IMR-90 (cell line): Measurements from ENCODE around the gene IL31RA. TPM values are rescaled to one million over a fixed set of nuclear protein-coding genes. Genes with fewer than 3 reads are reported as not detected.

Experiments used
- ATAC-seq: fragments of 200-7000 bp; cut with Tn5 transposase; 2 replicates; pipeline ENCODE4 v1.9.1; 2020; ENCODE audit warnings: low read depth, mild to moderate bottlenecking, moderate library complexity
- BruUV-seq: library from RNA; stranded (reverse); fragments of 400-500 nt; replicated peaks from 2 replicates; lab custom pipeline; 2021; lab: Mats Ljungman, UMichigan
- CTCF ChIA-PET: fragments of 300-600 bp; formaldehyde crosslinking; extraction: SDS; loops from one replicate; lab custom pipeline; 2021; ENCODE audit warnings: antibody characterized with exemption; lab: Yijun Ruan, JAX
- POLR2A ChIA-PET: fragments of 300-600 bp; sonication (Branson Sonifier 250); formaldehyde crosslinking; loops from one replicate; lab custom pipeline; 2022; ENCODE audit warnings: antibody characterized with exemption; ENCODE audit not compliant: unreplicated experiment; lab: Charles Lee
- DNase-seq: peaks from one replicate; pipeline ENCODE4 v3.0.0; 2013
- H2AFZ ChIP-seq: replicated peaks from 2 replicates; pipeline ENCODE3; 2013; ENCODE audit warnings: low read length, mild to moderate bottlenecking; ENCODE audit not compliant: poor library complexity
- H2AK5ac ChIP-seq: 2 replicates; pipeline ENCODE4 v1.6.1; 2013; ENCODE audit warnings: low read depth, low read length, inconsistent platforms
- H2AK9ac ChIP-seq: replicated peaks from 2 replicates; pipeline ENCODE3; 2013; ENCODE audit warnings: mild to moderate bottlenecking, low read depth, low read length, moderate library complexity; ENCODE audit not compliant: poor library complexity
- H2BK120ac ChIP-seq: 2 replicates; pipeline ENCODE4 v1.6.1; 2013; ENCODE audit warnings: low read depth, low read length, inconsistent platforms
- H2BK15ac ChIP-seq: 3 replicates; pipeline ENCODE4 v1.6.1; 2013; ENCODE audit warnings: low read depth, low read length, inconsistent platforms
- H2BK20ac ChIP-seq: 2 replicates; pipeline ENCODE4 v1.6.1; 2013; ENCODE audit warnings: low read depth, mild to moderate bottlenecking, inconsistent platforms, low read length, moderate library complexity
- H2BK5ac ChIP-seq: 2 replicates; pipeline ENCODE4 v1.6.1; 2013; ENCODE audit warnings: mild to moderate bottlenecking, low read depth, low read length, inconsistent platforms; ENCODE audit not compliant: poor library complexity, severe bottlenecking
- H3K14ac ChIP-seq: replicated peaks from 2 replicates; pipeline ENCODE4 v1.6.1; 2013; ENCODE audit warnings: low read depth, low read length, inconsistent platforms
- H3K18ac ChIP-seq: 2 replicates; pipeline ENCODE4 v1.6.1; 2013; ENCODE audit warnings: low read depth, low read length, control low read depth
- H3K23ac ChIP-seq: 2 replicates; pipeline ENCODE4 v1.6.1; 2013; ENCODE audit warnings: low read depth, low read length, inconsistent platforms
- H3K27ac ChIP-seq: 2 replicates; pipeline ENCODE4 v1.5.1; 2013; ENCODE audit warnings: mild to moderate bottlenecking, control low read depth, low read length; ENCODE audit not compliant: insufficient read depth
- H3K27me3 ChIP-seq: 2 replicates; pipeline ENCODE4 v1.6.1; 2013; ENCODE audit warnings: low read length; ENCODE audit not compliant: control insufficient read depth, insufficient read depth
- H3K36me3 ChIP-seq: 2 replicates; pipeline ENCODE4 v1.6.1; 2013; ENCODE audit warnings: low read length, mixed read lengths; ENCODE audit not compliant: control insufficient read depth, insufficient read depth
- H3K4ac ChIP-seq: 2 replicates; pipeline ENCODE4 v1.6.1; 2013; ENCODE audit warnings: low read depth, low read length, inconsistent platforms
- H3K4me1 ChIP-seq: 2 replicates; pipeline ENCODE4 v1.6.1; 2013; ENCODE audit warnings: low read length, mixed read lengths; ENCODE audit not compliant: control insufficient read depth, insufficient read depth
- H3K4me2 ChIP-seq: 2 replicates; pipeline ENCODE4 v1.6.1; 2013; ENCODE audit warnings: low read depth, mild to moderate bottlenecking, control low read depth, low read length, moderate library complexity
- H3K4me3 ChIP-seq: 2 replicates; pipeline ENCODE4 v1.5.1; 2013; ENCODE audit warnings: low read depth, mild to moderate bottlenecking, control low read depth, low read length, moderate library complexity; ENCODE audit not compliant: insufficient read depth
- H3K56ac ChIP-seq: 2 replicates; pipeline ENCODE4 v1.6.1; 2013; ENCODE audit warnings: low read length, inconsistent platforms; ENCODE audit not compliant: insufficient read depth; ENCODE audit errors: extremely low read depth
- H3K79me1 ChIP-seq, 2 experiments: 2 replicates each; pipeline ENCODE4 v1.6.1; 2013; ENCODE audit warnings: low read length in 2 of 2, inconsistent platforms in 1 of 2, low read depth in 1 of 2
- H3K9ac ChIP-seq: 2 replicates; pipeline ENCODE4 v1.6.1; 2013; ENCODE audit warnings: low read depth, low read length, control low read depth
- H3K9me1 ChIP-seq: 2 replicates; pipeline ENCODE4 v1.6.1; 2013; ENCODE audit warnings: low read length, inconsistent platforms; ENCODE audit not compliant: insufficient read depth
- H3K9me3 ChIP-seq: 2 replicates; pipeline ENCODE4 v1.6.1; 2013; ENCODE audit warnings: low read length; ENCODE audit not compliant: control insufficient read depth, insufficient read depth
- H4K20me1 ChIP-seq: 2 replicates; pipeline ENCODE4 v1.6.1; 2013; ENCODE audit warnings: low read length, inconsistent platforms; ENCODE audit not compliant: insufficient read depth
- H4K5ac ChIP-seq: 2 replicates; pipeline ENCODE4 v1.6.1; 2013; ENCODE audit warnings: mild to moderate bottlenecking, low read depth, low read length, control low read depth
- H4K8ac ChIP-seq, 2 experiments: 2 replicates each; pipeline ENCODE4 v1.6.1; 2013; ENCODE audit warnings: low read depth in 2 of 2, low read length in 2 of 2, control low read depth in 1 of 2, inconsistent platforms in 1 of 2
- H4K91ac ChIP-seq: 2 replicates; pipeline ENCODE4 v1.6.1; 2013; ENCODE audit warnings: low read depth, low read length, inconsistent platforms; ENCODE audit not compliant: insufficient read depth
- BHLHE40 ChIP-seq: fragments of 150-350 bp; IDR thresholded peaks from 2 replicates; pipeline ENCODE4 v1.6.1; 2016; ENCODE audit warnings: mild to moderate bottlenecking, low read depth, low read length
- MAFK ChIP-seq: IDR thresholded peaks from 2 replicates; pipeline ENCODE4 v1.6.1; 2012; ENCODE audit warnings: low read depth, low read length, improper control_type of control experiment
- MAZ ChIP-seq: IDR thresholded peaks from 2 replicates; pipeline ENCODE4 v1.6.1; 2012; ENCODE audit warnings: low read depth, mild to moderate bottlenecking, low read length, improper control_type of control experiment, moderate library complexity, borderline replicate concordance
- NFE2L2 ChIP-seq: fragments of 150-350 bp; IDR thresholded peaks from 2 replicates; pipeline ENCODE4 v1.6.1; 2016; ENCODE audit warnings: low read depth, mild to moderate bottlenecking, low read length
- RAD21 ChIP-seq: IDR thresholded peaks from 2 replicates; pipeline ENCODE4 v1.6.1; 2012; ENCODE audit warnings: low read length, improper control_type of control experiment
- RCOR1 ChIP-seq: IDR thresholded peaks from 2 replicates; pipeline ENCODE4 v1.6.1; 2012; ENCODE audit warnings: mild to moderate bottlenecking, low read length, improper control_type of control experiment; ENCODE audit not compliant: insufficient replicate concordance
- WGBS, 2 experiments: methylation state at CpG; one replicate each; pipeline versions ENCODE4 v1.1.5 to v1.1.7; 2013; ENCODE audit warnings: missing lambda C conversion rate in 2 of 2; ENCODE audit not compliant: insufficient read length in 1 of 2; ENCODE audit errors: extremely low coverage in 2 of 2; 5-methylcytosine and 5-hydroxymethylcytosine counted together
- dilution Hi-C: fragments of 300-500 bp; cut with HindIII; formaldehyde crosslinking; loops from one replicate; pipeline ENCODE4 v1.14.3; 2018; ENCODE audit warnings: low sequenced_read_pairs; ENCODE audit not compliant: unreplicated experiment
- in situ Hi-C: fragments of 300-500 bp; cut with MboI; formaldehyde crosslinking; loops from 3 replicates; pipeline ENCODE4 v1.14.3; 2019; ENCODE audit warnings: low sequenced_read_pairs, inconsistent platforms, mixed read lengths
- intact Hi-C: fragments of 100-400 bp; cut with micrococcal nuclease; formaldehyde crosslinking; loops from 2 replicates; pipeline ENCODE4 v1.10.0; 2022
- polyA plus RNA-seq, 3 experiments: library from polyadenylated mRNA; depleted of rRNA; stranded (reverse); fragments of >200 nt; gene quantifications; 2 replicates each; pipeline ENCODE4 v1.2.3, GENCODE V29; 2012; ENCODE audit warnings: low replicate concordance in 1 of 3
- total RNA-seq: library from RNA; depleted of rRNA; stranded (reverse); fragments of >200 nt; gene quantifications from 2 replicates; pipeline ENCODE4 v1.2.3, GENCODE V29; 2012

Gene IL31RA
- total and polyA plus RNA-seq, 2 of the 4 experiments (the other 2 are of a cell fraction), result 0.39 to 0.90 TPM

DNA sequence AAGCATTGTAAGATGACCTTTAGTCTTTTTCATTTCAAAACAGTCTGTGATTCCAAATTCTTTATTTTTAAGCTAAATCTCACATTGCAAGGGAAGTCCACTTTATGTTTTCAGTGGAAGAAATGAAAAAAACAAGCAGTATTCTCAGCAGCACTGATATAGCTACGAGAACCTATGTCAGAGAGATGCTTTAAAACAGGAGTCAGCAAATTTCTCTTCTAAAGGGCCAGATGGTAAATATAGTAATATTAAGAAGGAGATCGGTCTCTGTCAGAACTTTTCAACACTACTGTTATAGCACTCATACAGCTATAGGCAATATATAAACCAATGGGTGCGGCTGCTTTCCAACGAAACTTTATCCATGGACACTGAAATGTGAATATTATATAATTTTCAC lies 18.7 kb downstream of the IL31RA start:
- Histone ChIP-seq H3K9me1 (peaks cover 4% of the 10 kb centered on the region; the same call in 1 of the 2 replicates), H4K20me1 (no peaks in the 10 kb centered on the region; the same call in 1 of the 2 replicates), H3K4ac (no peak overlapping the region), H2BK120ac (no peak overlapping the region), H4K5ac (no peak overlapping the region), H2AFZ (no peak overlapping the region), H3K27ac (no peak overlapping the region), H3K14ac (no peak overlapping the region), H3K18ac (no peak overlapping the region), H3K23ac (no peak overlapping the region), H3K36me3 (no peaks in the 10 kb centered on the region), H3K4me3 (no peak overlapping the region), H3K79me1 (no peaks in the 10 kb centered on the region), H2AK9ac (no peak overlapping the region), H3K4me2 (no peak overlapping the region), H3K4me1 (no peaks in the 10 kb centered on the region; the same call in 1 of the 2 replicates), H2BK5ac (no peak overlapping the region), H2BK15ac (no peak overlapping the region), H3K56ac (no peak overlapping the region), H2BK20ac (no peak overlapping the region), H4K91ac (no peak overlapping the region), H3K9ac (no peak overlapping the region), H3K27me3 (no peaks in the 10 kb centered on the region), H4K8ac (no peak overlapping the region), H3K9me3 (no peaks in the 10 kb centered on the region), H2AK5ac (no peak overlapping the region)
- dilution Hi-C loops, result no loop called here
- in situ Hi-C loops, result no loop called here
- intact Hi-C loops, result no loop called here
- POLR2A ChIA-PET, result no interaction called here
- CTCF ChIA-PET, result interaction anchor here (0.6 to 1.0 kb wide), 2 partner anchors 26 to 265 kb away, joined by 3 to 4 read pairs; no protein-coding TSS in a partner anchor
- TF ChIP-seq MAFK, result peak; percentile 45
- TF ChIP-seq NFE2L2, result no peak
- TF ChIP-seq RAD21, result no peak
- TF ChIP-seq MAZ, result no peak
- no peak for TF ChIP-seq BHLHE40
- no peak for TF ChIP-seq RCOR1
- no CpG with 5 or more reads among the region's 4 CpGs for WGBS, 2 experiments
- no TSS peak for BruUV-seq
- ATAC-seq (no peak), DNase-seq (no peak)
